Measurements from ENCODE around the gene HAO2.

The HAO2 gene

DNA sequence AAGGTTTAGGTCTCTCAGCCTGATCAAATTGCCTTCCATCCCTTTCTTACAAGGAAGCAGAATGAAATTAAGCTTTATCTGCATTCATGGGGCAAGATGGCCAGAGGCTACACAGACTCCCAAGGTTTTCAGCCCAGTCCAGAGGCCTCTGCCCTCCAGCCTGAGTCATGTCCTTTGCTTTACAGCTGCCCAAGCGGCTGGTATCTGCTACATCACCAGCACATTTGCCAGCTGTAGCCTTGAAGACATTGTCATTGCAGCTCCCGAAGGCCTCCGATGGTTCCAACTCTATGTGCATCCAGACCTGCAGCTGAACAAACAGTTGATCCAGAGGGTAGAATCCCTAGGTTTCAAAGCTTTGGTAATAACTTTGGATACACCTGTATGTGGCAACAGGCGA is 16.0 kb downstream of the HAO2 start:
- peak; percentile 44 for DNase-seq

DNA sequence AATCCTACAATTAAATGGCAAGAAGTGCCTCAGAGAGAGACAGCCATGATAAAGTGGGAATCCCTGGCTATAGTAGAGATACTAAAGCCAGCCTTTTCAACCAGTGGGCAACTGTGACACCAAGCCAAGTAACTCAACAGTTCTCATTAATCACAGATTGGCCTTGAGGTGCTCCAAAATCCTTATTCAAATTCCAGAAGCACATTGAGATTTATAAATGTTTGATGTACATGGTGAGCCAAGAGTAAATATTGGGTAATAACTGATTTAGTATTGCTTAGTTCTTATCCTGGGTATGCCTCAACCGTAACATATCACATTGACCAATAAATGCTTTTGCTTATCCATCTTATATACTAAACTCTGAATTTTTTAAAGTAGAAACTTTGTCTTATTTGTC is 17.1 kb downstream of the HAO2 start:
- DNase-seq = no peak

DNA sequence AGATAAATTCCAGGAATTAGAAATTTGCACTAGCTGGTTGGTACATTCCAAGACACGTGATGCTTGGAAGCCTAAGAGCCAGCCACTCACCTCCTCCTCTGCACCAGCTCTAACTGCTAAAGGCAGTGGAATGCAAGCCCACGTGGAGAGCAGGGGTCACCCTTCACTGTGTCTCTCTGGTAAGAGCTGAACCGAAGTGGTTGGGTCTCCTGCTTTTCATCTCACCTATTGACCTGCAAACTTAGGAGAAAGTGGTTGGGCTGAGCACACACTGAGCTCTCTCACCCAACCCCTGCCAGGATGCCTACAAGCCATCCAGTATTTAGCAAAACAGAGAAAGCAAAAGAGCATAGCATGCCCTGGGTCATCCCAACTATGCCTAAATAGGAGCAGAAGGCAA is 19.3 kb downstream of the HAO2 start:
- no peak for DNase-seq

DNA sequence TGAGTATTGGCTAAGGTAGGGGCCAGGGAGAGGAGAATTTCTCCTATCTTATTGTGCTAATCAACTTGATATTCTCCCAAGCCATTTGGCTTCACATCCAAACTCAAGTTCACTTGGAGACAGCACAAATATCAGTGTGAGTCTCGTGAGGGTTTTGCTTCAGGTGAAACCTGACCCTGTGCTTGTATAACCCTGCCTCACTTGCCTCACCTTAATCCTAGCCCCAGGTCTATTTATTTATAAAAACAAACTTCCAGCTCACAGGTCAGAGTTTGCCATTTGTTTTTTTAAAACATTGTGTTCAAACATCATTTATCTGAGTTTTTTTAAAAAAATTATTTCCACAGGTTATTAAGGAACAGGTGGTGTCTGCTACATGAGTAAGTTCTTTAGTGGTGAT is 19.9 kb downstream of the HAO2 start:
- no peak for DNase-seq

DNA sequence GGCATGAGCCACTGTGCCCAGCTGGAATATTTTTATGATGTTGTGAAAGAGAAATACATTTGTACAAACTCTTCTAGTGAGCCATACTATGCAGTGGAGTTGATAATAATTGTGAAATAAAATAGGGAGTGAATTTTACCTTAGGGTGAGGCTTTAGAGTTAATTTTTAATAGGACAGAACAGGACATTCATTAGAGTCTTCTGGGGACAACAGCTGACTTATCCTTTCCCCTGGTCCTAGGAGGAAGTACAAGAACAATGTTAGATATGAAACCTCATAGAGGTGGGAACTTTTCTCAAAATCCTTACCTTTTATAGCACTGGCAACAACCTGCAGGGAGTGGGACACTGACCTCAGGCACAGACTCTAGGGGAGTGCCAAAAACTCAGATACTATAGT is 21.9 kb downstream of the HAO2 start:
- DNase-seq = no peak

DNA sequence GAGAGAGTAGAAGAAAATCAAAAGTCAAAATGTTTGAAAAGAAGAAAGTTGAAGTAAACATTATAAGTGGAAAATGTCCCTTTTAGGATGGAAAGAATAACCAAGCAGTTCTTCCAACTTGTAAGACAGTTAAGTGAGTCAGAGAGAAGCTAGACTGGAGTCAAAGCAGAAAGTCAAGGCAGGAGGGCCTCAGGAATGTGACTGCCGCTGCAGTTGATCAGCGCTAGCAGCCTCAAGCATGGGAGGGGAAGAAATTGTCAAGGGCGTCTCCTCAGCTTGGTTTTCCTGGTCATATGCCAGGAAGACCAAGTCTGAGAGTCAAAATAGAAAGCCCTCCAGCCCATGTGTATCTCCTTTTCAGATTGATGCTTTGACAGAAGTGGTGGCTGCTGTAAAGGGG is 23.2 kb downstream of the HAO2 start:
- no peak for DNase-seq

DNA sequence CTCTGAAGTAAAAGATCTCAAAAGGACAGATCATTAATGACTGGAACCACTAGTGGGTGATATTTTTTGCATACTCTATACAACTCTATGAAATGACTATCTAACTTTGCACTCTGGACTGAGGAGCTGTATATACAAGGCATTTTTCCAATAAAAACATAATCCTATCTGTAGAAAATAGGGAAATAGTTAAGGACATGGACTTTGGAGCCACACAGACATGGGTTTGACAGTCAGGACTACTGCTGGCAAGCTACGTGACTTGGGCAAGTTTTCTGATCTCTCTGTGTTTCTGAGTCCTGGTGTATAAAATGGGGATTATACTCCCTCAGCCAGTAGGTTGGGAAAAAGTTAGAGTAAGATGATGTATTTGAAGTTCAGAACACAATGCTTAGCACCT is 25.5 kb downstream of the HAO2 start:
- no peak for DNase-seq

DNA sequence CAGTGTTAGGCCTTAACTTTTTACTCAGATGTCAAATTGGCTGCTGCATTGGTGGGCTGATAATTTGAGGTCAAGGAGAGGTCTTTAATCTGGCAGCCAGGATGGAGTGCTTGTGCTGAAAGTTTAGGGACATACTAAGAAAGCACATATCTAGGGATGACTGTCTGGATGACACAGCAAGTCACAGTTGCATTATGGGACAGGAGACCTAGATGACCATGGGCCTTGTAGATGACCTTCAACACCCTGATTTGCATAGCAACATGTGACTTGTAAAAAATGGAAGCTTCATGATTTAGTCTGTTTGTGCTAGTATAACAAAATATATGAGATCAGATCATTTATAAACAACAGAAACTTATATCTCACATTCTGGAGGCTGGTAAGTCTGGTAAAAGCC is 28.4 kb downstream of the HAO2 start:
- no peak for DNase-seq

DNA sequence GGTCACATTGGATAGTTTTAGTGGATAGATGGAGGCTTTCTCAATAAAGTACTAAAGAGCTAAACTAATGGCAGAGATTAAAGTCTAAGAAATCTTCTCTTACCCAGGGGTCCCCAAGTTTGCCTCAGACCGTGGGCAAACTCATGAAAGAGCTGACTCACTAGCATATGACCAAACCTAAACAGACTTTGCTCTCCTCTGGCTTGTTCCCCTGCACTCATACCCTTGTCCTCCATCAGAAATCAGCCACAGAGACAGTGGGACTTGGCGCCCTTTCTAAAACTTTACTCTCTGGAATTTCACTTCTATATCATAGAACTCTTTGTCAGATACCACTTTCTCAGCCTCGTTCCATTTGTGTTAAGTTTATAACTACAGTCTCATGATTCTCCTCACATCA is 29.4 kb downstream of the HAO2 start:
- no peak for DNase-seq

DNA sequence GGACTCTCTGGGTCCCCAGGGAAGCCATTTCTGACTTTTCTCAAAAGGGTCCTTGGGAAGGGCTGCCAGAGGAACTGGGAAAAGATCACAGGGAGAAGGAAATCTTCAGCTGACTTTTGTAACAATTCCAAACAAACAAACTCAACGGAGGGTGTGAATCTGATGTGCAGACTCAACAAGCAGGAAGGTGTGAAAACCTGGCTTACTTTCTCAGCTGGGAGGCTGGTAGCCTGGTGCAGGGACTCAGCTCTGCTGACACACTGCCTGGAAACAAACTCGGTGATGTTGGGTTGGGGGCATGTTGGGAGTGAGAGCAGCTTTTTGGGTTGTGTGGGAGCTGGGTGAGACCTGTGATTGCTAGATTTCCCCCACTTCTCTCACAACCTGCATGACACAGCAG is 36.2 kb downstream of the HAO2 start:
- no peak for DNase-seq

DNA sequence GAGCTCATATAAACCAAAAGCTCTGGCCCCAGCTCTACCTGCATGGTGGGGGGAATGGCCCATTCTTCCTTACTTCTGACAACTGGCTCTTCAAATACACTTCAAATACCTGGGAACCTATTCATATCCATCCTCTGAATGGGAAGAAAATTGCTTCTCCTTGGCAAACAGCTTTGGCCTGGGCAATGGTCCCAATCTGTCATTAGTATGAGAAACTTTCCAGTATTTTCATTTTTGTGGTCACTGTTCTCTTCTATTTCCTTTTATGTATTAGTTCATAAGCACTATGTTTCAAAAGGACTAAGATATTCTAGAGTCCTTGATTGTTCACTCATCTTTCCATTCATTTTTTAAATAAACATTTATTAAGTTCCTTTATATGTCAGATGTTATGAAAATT is 41.1 kb downstream of the HAO2 start:
- no peak for DNase-seq

DNA sequence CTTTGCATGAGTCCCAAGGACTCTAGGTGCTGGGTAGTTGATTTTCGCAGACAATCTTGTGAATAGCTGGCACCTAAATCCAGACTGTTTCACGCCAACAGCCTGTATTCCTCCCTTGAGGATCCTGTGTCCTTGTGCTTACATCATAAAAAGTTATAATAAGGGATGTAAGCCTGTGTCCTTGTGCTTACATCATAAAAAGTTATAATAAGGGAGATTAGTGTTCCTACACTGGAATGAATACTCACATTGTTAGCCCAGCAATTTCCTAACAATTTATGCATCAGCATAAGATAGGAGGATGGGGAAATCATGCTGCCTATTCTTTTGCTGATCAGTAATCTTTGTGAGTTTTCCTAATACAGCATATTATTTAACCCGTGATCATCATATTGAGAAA is 42.4 kb downstream of the HAO2 start:
- no peak for DNase-seq

DNA sequence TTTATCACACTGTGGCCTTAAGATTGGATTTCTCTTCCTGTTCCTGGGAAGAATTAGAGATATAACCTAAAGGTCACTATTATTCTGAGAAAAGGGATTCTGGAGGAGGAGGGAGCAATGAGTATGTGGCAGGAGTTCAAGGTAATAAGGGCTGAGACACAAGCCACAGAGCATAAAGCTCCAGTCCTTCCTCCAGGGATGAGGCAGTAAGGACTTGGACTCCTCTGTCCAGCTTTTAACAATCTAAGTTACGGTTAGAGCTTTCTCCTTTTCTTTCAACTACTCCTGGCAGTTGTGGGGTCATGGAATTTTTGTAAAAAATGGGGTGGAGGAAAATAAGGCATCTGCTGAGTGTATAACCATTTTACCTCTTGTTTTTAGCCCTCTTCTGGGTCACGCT is 46.4 kb downstream of the HAO2 start, which contains the start of gene HSD3B2:
Gene HSD3B2 (plus strand): TSS at position 201 of the 400 bp plus-strand sequence. CDS start 270 bp downstream, outside the sequence.
- DNase-seq = no peak

DNA sequence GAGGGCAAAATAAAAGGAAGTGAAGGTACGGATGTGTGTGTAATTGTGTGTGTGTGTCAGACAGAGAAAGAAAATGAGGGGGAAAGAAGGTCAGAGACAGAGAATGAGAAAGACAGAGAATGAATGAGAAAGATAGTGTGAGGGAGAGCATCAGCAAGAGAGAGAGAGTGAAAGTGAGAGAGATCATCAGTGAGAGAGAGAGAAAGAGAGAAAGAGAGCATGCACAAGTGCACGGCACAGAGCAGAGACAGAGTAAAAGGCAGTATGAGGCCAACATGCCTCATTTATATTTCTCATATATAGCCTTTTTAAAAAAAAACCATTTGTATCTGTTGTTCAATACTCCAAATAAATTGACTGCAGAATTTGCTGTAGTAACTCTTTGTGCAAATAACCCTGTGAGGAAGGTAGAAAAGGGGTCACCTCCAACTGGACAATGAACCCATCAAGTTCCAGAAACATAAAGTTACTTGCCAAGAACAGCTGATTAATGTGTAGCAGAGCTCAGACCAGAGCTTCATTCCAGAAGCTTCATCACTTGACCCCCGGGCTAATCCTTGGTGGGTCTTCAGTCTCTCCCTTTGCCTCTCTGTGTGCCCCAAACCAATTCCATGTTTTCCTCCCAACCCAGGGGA is 47.5 kb downstream of the HAO2 start:
- no peak for DNase-seq

DNA sequence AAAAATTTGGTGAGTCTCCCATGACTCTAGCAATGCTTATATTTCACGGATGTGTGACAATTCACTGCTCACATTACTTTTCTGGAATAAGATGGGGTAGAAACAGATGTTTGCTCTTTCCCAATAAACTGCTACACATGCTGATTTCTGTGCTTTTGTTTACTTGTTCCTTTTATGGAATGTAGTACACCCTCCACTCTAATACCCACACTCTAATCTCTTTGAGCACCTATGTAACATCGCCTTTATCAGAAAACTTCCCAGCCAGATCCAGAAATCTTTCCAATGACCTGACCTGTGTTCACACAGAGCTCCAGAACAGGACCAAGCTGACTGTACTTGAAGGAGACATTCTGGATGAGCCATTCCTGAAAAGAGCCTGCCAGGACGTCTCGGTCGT is 50.5 kb downstream of the HAO2 start:
- DNase-seq = no peak

DNA sequence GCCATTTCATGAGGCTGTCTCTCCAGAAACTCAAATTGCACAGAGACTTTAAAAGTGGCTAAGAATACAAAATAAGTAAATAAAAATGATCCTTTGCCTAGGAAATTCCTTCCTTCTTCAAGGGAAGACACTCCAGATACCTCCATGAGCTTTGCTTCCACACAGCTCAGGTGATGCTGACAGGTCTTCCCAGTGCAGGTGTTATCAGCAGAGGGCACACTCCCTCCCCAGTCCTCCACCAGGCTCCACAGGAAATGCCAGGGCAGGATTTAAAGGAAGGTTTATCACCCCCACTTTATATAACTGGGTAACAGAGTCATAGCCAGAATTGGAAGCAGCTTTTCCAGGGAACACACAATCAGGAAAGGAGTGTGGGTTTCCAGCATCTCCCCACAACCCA is 52.1 kb downstream of the HAO2 start:
- no peak for DNase-seq

DNA sequence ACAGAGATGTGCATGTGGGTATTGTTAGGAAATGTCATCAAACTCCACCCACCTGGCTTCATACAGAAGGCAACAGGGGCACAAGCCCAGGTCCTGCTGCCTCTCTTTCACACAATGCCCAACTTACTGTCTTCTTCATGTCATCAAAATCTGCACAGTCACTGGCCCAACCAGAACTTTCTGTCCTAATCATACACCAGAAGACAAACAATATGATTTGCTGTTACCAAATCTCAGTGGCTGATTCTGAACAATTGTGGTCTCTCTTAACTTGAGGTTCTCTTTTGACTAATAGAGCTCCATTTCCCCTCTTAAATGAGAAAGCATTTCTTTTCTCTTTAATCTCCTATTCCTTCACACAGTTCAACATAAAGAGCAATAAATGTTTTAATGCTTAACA is 54.0 kb downstream of the HAO2 start:
- DNase-seq = no peak

DNA sequence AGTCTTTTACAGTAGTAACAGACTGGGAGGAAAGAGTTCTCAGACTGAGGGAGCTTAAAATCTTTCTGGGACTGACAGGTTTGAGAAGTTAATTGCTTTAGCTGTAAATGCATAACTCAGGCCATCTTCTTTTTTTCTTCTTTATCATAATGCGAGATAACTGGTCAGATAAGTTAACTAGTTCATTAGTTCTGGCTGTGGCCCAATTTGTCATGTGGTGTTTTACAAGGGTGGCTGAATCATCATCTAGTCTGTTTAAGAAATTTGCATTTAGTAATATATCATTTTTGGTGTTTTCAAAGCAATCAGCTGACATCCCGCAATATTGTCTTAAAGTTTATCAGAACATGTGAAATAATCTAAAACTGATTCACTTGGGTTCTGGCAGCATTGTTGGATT is 60.4 kb downstream of the HAO2 start:
- DNase-seq = no peak

DNA sequence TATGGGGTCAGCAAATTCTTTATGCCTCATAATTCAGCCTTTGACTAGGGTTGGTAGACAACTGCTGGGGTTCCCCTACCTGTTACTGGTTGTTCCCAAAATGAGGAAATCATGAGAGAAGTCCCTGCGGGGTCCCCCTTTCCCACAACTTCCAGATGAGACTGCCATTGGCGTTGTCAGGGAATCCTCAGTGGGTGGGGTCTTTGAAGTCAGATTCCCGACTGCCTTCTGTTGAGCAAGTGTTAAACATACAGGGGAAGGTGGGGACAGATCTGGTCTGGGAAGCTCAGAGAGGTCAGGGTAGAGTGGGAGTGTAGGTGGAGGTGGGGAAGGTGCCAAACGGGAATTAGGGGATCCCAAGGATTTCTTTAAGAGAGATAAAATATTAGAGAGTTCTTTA is 61.1 kb downstream of the HAO2 start:
- DNase-seq = no peak

DNA sequence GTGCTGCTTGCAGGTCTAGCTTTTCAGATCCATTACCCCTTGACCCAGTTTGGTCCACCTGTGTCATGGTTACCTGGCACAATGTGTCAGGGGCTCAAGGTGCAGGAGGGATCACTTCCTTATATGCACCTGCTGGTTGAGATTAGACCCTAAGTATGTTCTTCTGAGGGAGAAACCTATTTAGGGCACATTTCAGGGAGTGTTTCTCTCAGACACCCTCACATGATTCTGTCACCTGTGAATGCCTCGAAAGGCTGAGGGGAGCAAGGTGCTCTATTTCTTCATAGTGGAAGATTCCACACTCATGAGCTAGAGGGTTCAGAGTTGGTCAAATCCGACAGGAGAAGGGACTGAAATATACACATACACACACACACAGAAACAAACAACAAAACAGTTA is 61.9 kb downstream of the HAO2 start:
- DNase-seq = no peak

DNA sequence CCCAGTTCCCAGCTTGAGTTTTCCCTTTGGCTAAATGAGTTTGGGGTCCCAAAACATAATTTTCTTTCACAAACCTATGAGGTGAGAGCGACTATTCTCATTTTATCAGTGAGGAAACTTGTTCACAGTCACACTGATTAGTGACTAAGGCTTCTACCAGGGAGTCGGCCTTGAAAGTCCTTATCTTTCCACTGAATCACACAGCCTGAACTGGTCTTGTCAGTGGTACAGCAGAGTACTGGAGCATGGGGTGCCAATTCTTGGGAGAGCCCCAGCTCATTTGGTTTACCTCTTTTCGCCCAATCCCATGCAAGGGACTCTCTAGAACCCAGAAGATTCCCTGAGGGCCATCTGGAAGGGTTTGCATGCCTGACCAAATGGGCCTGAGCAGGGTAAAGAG is 63.3 kb downstream of the HAO2 start:
- no peak for DNase-seq

DNA sequence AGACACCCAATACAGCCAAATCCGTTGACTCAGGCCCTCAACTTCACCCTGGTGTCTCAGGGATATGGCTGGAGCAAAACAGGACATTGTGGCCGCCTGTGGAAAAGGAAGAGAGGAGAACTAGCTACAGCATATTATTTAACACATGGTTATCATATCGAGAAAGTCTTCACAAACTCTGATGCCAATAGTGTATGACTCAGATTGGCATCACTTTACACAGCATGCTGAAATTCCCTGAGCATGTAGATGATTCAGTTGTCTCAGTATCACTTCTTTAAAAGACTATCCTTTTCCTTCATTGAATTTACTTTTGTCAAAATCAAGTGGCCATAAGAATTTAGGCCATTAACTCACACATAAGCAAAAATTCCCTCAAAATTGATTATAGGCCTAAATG is 66.5 kb downstream of the HAO2 start:
- DNase-seq = no peak

DNA sequence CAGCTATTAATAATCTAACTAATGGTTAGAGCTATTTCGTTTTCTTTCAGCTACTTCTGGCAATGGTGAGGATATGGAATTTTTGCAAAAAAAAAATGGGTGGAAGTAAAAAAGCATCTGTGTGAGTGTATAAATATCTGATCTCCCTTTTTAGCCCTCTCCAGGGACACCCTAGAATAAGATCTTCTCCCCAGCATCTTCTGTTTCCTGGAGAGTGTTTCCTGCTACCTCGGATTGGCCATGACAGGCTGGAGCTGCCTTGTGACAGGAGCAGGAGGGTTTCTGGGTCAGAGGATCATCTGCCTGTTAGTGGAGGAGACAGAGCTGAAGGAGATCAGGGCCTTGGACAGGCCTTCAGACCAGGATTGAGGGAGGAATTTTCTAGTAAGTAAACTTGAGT is 70.2 kb downstream of the HAO2 start:
- DNase-seq = no peak

DNA sequence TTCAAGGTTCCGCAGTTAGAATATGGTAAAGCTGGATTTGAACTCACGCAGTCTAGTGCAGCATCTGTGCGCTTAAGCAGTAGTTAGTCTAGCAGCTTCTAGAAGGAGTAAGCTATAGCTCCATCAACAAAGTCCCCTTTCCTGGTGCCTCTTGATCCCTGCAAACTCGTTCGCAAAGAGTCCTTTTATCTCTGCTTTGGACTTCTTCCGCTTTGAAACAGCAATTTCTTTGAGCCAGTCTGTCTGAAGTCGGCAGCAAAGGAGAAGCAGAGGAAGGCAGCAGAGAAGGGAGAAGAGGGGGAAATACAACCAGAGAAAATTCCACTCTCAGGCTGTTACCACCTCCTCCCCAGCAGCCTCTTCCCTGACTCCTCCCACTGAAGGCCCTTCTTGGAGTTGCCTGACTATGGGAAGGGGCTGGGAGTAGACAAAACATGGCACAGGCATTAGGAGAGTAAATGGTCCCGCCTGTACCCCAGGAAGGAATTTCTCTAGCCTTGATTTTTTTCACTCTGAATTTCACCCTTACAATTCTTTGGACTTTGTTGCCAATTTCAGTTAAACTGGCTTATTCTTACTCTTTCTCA is 72.2 kb downstream of the HAO2 start:
- no peak for DNase-seq

DNA sequence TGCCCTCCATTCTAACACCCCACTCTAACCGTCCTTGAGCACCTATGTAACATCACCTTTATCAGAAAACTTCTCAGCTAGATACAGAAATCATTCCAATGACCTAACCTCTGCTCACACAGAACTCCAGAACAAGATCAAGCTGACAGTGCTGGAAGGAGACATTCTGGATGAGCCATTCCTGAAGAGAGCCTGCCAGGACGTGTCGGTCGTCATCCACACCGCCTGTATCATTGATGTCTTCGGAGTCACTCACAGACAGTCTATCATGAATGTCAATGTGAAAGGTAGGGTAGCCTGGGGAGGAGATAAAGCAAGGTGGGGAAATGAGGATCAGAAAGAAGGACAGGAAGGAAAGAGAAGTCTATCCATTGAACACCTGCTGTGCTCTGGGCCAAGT is 74.2 kb downstream of the HAO2 start:
- DNase-seq = no peak
